Measurements from ENCODE around the gene PRKN.

Gene PRKN

DNA sequence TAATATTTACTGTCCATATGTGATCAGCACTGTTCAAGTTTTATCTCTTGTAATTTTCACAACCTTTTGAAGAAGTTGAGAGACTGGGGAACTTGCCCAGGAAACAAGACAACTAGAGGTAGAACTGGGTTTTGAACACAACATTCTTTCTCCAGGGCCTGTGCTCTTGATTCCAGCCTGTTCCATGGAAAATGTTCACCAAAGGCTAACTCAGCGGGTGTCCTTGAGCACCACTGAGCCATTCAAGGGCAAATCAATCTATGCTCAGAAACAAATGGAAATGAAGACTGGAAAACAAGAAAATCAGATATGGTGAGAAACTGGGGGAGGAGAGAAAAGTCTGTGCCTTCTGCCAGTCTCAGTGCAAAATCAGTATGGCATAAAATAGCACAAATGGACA, 771.5 kb downstream of the PRKN start:
- TF ChIP-seq, protein P1, sequence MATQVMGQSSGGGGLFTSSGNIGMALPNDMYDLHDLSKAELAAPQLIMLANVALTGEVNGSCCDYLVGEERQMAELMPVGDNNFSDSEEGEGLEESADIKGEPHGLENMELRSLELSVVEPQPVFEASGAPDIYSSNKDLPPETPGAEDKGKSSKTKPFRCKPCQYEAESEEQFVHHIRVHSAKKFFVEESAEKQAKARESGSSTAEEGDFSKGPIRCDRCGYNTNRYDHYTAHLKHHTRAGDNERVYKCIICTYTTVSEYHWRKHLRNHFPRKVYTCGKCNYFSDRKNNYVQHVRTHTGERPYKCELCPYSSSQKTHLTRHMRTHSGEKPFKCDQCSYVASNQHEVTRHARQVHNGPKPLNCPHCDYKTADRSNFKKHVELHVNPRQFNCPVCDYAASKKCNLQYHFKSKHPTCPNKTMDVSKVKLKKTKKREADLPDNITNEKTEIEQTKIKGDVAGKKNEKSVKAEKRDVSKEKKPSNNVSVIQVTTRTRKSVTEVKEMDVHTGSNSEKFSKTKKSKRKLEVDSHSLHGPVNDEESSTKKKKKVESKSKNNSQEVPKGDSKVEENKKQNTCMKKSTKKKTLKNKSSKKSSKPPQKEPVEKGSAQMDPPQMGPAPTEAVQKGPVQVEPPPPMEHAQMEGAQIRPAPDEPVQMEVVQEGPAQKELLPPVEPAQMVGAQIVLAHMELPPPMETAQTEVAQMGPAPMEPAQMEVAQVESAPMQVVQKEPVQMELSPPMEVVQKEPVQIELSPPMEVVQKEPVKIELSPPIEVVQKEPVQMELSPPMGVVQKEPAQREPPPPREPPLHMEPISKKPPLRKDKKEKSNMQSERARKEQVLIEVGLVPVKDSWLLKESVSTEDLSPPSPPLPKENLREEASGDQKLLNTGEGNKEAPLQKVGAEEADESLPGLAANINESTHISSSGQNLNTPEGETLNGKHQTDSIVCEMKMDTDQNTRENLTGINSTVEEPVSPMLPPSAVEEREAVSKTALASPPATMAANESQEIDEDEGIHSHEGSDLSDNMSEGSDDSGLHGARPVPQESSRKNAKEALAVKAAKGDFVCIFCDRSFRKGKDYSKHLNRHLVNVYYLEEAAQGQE (IDR thresholded peaks at IDR 0.05; ENCODE audit: insufficient replicate concordance, low read depth): no peak
- TF ChIP-seq SPI1 (IDR thresholded peaks at IDR 0.05; ENCODE audit: borderline replicate concordance, low read depth): no peak
- no peak for TF ChIP-seq POLR2AphosphoS5 (IDR thresholded peaks at IDR 0.05; ENCODE audit: low read depth)
- TF ChIP-seq, protein P2, sequence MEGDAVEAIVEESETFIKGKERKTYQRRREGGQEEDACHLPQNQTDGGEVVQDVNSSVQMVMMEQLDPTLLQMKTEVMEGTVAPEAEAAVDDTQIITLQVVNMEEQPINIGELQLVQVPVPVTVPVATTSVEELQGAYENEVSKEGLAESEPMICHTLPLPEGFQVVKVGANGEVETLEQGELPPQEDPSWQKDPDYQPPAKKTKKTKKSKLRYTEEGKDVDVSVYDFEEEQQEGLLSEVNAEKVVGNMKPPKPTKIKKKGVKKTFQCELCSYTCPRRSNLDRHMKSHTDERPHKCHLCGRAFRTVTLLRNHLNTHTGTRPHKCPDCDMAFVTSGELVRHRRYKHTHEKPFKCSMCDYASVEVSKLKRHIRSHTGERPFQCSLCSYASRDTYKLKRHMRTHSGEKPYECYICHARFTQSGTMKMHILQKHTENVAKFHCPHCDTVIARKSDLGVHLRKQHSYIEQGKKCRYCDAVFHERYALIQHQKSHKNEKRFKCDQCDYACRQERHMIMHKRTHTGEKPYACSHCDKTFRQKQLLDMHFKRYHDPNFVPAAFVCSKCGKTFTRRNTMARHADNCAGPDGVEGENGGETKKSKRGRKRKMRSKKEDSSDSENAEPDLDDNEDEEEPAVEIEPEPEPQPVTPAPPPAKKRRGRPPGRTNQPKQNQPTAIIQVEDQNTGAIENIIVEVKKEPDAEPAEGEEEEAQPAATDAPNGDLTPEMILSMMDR (IDR thresholded peaks at IDR 0.05; ENCODE audit: insufficient read depth, low read length): no peak
- no peak for TF ChIP-seq GABPA (IDR thresholded peaks at IDR 0.05; ENCODE audit: low read depth)
- DNase-seq (ENCODE audit: low read depth in 1 of 2, low spot score in 1 of 2): no peak
- no peak overlapping the region for H3K27ac ChIP-seq (replicated peaks)
- no peak overlapping the region for H3K4me3 ChIP-seq (replicated peaks; ENCODE audit: insufficient read depth, low read length)
- no peaks in the 10 kb centered on the region for H3K27me3 ChIP-seq (ENCODE audit: insufficient read depth, poor library complexity, severe bottlenecking)

DNA sequence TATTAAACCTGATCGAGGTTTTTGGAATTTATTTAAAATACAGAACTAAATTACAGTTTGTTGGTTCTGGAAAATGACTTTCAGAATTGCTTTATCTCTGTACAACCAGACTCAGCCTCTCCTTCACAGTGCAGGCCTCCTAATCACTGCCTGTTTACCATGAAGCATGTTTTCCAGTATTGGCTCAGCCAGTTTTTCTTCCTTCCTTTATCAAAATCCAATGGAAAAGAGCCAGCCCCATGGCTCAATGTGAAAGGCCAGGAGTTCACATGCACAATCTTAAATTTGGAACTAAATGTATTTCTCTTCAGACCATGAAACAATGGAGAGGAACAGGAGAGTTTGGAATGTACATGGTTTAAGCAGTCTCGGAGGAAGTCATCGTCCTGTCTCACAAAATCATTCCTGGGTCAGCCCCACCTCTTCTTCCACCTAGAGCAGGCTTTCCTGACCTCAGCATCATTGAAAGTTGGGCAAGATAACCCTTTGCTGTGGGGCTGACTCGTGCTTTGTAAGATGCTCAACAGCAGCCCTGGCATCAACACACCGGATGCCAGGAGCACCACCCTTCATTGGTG, 772.8 kb downstream of the PRKN start:
- Histone ChIP-seq H3K4me3 (replicated peaks; ENCODE audit: insufficient read depth, low read length) (no peak overlapping the region), H3K27me3 (ENCODE audit: insufficient read depth, poor library complexity, severe bottlenecking) (no peaks in the 10 kb centered on the region), H3K27ac (replicated peaks) (no peak overlapping the region)
- no peak for DNase-seq (ENCODE audit: low read depth in 1 of 2, low spot score in 1 of 2)
- no peak for TF ChIP-seq POLR2AphosphoS5 (IDR thresholded peaks at IDR 0.05; ENCODE audit: low read depth)
- TF ChIP-seq, protein P2 (IDR thresholded peaks at IDR 0.05; ENCODE audit: insufficient read depth, low read length): no peak
- TF ChIP-seq, protein P1 (IDR thresholded peaks at IDR 0.05; ENCODE audit: insufficient replicate concordance, low read depth): no peak
- TF ChIP-seq GABPA (IDR thresholded peaks at IDR 0.05; ENCODE audit: low read depth): no peak
- TF ChIP-seq SPI1 (IDR thresholded peaks at IDR 0.05; ENCODE audit: borderline replicate concordance, low read depth): no peak

DNA sequence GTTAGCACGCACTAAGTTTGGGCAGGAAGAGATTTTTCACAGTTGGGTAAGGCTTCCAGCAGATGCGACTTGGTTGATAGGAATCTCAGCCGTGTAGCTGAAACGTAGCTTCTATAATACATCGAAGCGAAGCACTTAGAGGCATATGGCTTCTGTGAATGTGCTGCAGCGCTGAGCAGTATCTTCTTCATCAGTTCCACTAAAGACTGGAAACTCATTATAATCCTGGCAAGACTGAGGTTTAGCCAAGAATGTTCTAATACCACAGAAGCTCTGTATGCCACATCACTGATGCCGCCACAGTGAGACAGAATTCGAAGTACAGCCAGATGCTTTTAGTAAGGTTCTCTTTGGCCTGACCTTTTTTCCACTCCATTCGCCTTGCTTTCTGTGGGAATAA, 773.5 kb downstream of the PRKN start:
- DNase-seq (ENCODE audit: low read depth in 1 of 2, low spot score in 1 of 2): no peak

More for the DNA sequence above, 773.5 kb downstream of the PRKN start:
- TF ChIP-seq, protein P2 (IDR thresholded peaks at IDR 0.05; ENCODE audit: insufficient read depth, low read length): no peak
- TF ChIP-seq SPI1 (IDR thresholded peaks at IDR 0.05; ENCODE audit: borderline replicate concordance, low read depth) (no peak), GABPA (IDR thresholded peaks at IDR 0.05; ENCODE audit: low read depth) (no peak), POLR2AphosphoS5 (IDR thresholded peaks at IDR 0.05; ENCODE audit: low read depth) (no peak)
- TF ChIP-seq, protein P1 (IDR thresholded peaks at IDR 0.05; ENCODE audit: insufficient replicate concordance, low read depth): no peak
- Histone ChIP-seq H3K27me3 (ENCODE audit: insufficient read depth, poor library complexity, severe bottlenecking) (no peaks in the 10 kb centered on the region), H3K4me3 (replicated peaks; ENCODE audit: insufficient read depth, low read length) (no peak overlapping the region), H3K27ac (replicated peaks) (no peak overlapping the region)
